Smooth muscle cell (in vitro differentiated cells): ENCODE data around the gene CC2D1A. TPM values are rescaled to one million over a fixed set of nuclear protein-coding genes. Genes with fewer than 3 reads are reported as not detected.
"Not testable (repeated sequence)": the region's sequence is repeated elsewhere in the genome, so short reads cannot be mapped to it uniquely, and the experiment has no call there.

Experiments used
- DNase-seq: peaks from one replicate; lab custom pipeline; 2025; ENCODE audit not compliant: unreplicated experiment; lab: John Stamatoyannopoulos, UW
- H2AFZ ChIP-seq: fragments of 200-600 bp; sonication (generic); 2 replicates; pipeline ENCODE4 v1.6.0; 2016; ENCODE audit warnings: antibody characterized with exemption, low read depth, mild to moderate bottlenecking
- H3F3A ChIP-seq: fragments of 200-600 bp; sonication (generic); 2 replicates; pipeline ENCODE4 v1.6.0; 2017; ENCODE audit warnings: antibody characterized with exemption, low read depth
- H3K27ac ChIP-seq: fragments of 200-600 bp; sonication (generic); 2 replicates; pipeline ENCODE4 v1.5.1; 2016; ENCODE audit warnings: low read depth, mild to moderate bottlenecking
- H3K27me3 ChIP-seq: fragments of 200-600 bp; sonication (generic); 2 replicates; pipeline ENCODE4 v1.6.1; 2016; ENCODE audit warnings: low read depth, mild to moderate bottlenecking
- H3K36me3 ChIP-seq: fragments of 200-600 bp; sonication (generic); 2 replicates; pipeline ENCODE4 v1.5.1; 2016; ENCODE audit warnings: low read depth
- H3K4me1 ChIP-seq: fragments of 200-600 bp; sonication (generic); 2 replicates; pipeline ENCODE4 v1.5.1; 2016; ENCODE audit warnings: low read depth
- H3K4me2 ChIP-seq: fragments of 200-600 bp; sonication (generic); 2 replicates; pipeline ENCODE4 v1.6.0; 2016; ENCODE audit warnings: mild to moderate bottlenecking
- H3K4me3 ChIP-seq: fragments of 200-600 bp; sonication (generic); 2 replicates; pipeline ENCODE4 v1.5.1; 2016; ENCODE audit warnings: mild to moderate bottlenecking
- H3K79me2 ChIP-seq: fragments of 200-600 bp; sonication (generic); 2 replicates; pipeline ENCODE4 v1.6.0; 2016; ENCODE audit warnings: low read depth, mild to moderate bottlenecking
- H3K9ac ChIP-seq: fragments of 200-600 bp; sonication (generic); 2 replicates; pipeline ENCODE4 v1.6.0; 2016; ENCODE audit warnings: low read depth
- H3K9me3 ChIP-seq: fragments of 200-600 bp; sonication (generic); replicated peaks from 2 replicates; pipeline ENCODE4 v1.5.1; 2016; ENCODE audit warnings: low read depth
- H4K20me1 ChIP-seq: fragments of 200-600 bp; sonication (generic); 2 replicates; pipeline ENCODE4 v1.6.0; 2016; ENCODE audit warnings: low read depth
- WGBS: methylation state at CpG from one replicate; pipeline ENCODE4 v1.1.7; 2016; ENCODE audit warnings: low lambda C conversion rate; 5-methylcytosine and 5-hydroxymethylcytosine counted together
- polyA plus RNA-seq: library from polyadenylated mRNA; unstranded; fragments of >200 nt; fragmentation: Nextera tagmentation; extraction: Ambion mirVana; gene quantifications from 2 replicates; pipeline ENCODE4 v1.2.1, GENCODE V29; 2016
- total RNA-seq: library from RNA; depleted of rRNA; stranded (reverse); fragments of >200 nt; gene quantifications from 2 replicates; pipeline ENCODE4 v1.2.3, GENCODE V29; 2014
- TF ChIP-seq, protein P1 (sequence below): fragments of 200-600 bp; sonication (generic); IDR thresholded peaks from 2 replicates; pipeline ENCODE4 v1.5.1; 2017; ENCODE audit warnings: borderline replicate concordance, mild to moderate bottlenecking, antibody characterized with exemption; ENCODE audit not compliant: insufficient read depth, poor library complexity, severe bottlenecking

Gene CC2D1A
- total and polyA plus RNA-seq, 2 experiments from 2014 or later: 8.0 to 26.3 TPM

DNA sequence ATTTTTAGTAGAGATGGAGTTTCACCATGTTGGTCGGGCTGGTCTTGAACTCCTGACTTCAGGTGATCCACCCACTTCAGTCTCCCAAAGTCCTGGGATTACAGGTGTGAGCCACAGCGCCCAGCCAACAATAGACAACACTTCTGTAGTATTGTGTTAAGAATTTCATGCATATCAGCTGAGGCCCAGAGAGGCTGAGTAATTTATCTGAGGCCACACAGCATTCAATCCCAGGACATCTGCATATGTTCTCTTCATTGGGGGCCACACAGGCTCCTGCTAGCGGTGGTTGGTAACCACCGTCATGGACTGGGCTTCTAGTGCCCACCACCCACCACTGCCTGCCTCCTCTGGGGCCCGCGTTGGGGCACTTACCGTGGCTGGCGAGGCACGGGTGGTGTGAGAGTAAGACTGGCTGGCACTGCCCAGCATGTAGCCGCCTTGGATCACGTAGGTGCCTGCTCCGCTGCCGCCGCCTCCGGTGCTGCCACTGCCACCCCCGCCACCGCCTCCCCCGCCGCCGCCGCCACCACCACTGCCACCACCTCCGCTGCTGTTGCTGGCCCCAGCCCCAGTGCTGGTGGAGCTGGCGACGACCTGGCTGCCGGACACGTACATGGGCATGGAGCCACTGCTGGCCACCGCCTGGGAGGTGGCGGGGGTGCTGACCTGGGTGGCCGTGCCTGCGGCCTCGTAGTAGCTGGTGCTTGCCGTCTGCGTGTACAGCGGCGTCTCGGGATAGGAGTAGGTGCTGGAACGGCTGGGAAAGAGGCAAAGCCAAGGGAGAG, 66.6 kb downstream of the CC2D1A start:
- H3K9ac ChIP-seq: no peak overlapping the region
- no peaks in the 10 kb centered on the region for H3K36me3 ChIP-seq
- H3K9me3 ChIP-seq: no peaks in the 10 kb centered on the region
- no peaks in the 10 kb centered on the region for H3K27me3 ChIP-seq
- H3F3A ChIP-seq: no peaks in the 10 kb centered on the region
- DNase-seq: no peak
- TF ChIP-seq, protein P1, sequence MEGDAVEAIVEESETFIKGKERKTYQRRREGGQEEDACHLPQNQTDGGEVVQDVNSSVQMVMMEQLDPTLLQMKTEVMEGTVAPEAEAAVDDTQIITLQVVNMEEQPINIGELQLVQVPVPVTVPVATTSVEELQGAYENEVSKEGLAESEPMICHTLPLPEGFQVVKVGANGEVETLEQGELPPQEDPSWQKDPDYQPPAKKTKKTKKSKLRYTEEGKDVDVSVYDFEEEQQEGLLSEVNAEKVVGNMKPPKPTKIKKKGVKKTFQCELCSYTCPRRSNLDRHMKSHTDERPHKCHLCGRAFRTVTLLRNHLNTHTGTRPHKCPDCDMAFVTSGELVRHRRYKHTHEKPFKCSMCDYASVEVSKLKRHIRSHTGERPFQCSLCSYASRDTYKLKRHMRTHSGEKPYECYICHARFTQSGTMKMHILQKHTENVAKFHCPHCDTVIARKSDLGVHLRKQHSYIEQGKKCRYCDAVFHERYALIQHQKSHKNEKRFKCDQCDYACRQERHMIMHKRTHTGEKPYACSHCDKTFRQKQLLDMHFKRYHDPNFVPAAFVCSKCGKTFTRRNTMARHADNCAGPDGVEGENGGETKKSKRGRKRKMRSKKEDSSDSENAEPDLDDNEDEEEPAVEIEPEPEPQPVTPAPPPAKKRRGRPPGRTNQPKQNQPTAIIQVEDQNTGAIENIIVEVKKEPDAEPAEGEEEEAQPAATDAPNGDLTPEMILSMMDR: no peak
- H3K4me3 ChIP-seq: no peak overlapping the region
- H2AFZ ChIP-seq: no peak overlapping the region
- H3K79me2 ChIP-seq: no peaks in the 10 kb centered on the region
- H4K20me1 ChIP-seq: no peaks in the 10 kb centered on the region
- H3K4me2 ChIP-seq: no peak overlapping the region
- no peak overlapping the region for H3K27ac ChIP-seq
- no peaks in the 10 kb centered on the region for H3K4me1 ChIP-seq
- WGBS: 98% methylated on average over 36 of the region's 37 CpGs

DNA sequence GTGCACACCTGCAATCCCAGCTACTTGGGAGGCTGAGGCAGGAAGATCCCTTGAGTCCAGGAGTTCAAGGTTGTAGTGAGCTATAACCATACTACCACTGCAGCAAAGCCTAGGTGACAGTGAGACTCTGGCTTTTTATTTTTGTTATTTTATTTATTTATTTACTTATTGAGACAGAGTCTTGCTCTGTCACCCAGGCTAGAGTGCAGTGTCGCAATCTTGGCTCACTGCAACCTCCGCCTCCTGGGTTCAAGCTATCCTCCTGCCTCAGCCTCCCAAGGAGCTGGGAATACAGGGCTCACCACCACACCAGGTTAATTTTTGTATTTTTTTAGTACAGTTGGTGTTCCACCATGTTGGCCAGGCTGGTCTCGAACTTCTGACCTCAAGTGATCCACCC, 67.5 kb downstream of the CC2D1A start:
- H3K9ac ChIP-seq, H3K9me3 ChIP-seq, H3F3A ChIP-seq, DNase-seq, H3K4me3 ChIP-seq, H3K4me1 ChIP-seq, H3K27me3 ChIP-seq, H3K27ac ChIP-seq, H3K36me3 ChIP-seq, H2AFZ ChIP-seq, H4K20me1 ChIP-seq, H3K4me2 ChIP-seq, H3K79me2 ChIP-seq: not testable (repeated sequence)
- 97% methylated on average over 3 of the region's 3 CpGs for WGBS

DNA sequence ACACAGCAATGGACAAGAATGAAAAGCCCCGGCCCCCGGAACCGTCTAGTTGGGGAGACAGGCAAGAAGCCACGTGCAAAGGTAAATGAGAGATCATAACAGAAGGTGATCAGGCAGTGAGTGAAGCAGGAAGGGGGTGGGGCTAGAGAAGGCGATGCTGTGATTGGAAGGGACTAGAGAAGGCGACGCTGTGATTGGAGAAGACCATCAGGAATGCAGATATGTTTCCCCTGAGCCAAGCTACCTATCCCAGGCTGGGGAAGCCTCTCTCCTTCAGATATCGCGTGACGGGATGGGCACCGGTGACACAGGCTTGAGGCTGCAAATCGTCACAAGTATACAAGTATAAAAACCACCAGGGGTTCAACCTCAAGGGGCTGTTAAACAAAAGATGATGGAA, 68.1 kb downstream of the CC2D1A start:
- no peaks in the 10 kb centered on the region for H3F3A ChIP-seq
- no peak for DNase-seq
- no peak overlapping the region for H2AFZ ChIP-seq
- no peak overlapping the region for H3K9ac ChIP-seq
- H3K4me1 ChIP-seq: peaks cover under 1% of the 10 kb centered on the region
- H4K20me1 ChIP-seq: no peaks in the 10 kb centered on the region
- H3K4me2 ChIP-seq: no peak overlapping the region
- TF ChIP-seq, protein P1: no peak
- no peaks in the 10 kb centered on the region for H3K36me3 ChIP-seq
- H3K79me2 ChIP-seq: no peaks in the 10 kb centered on the region
- no peak overlapping the region for H3K4me3 ChIP-seq
- H3K27me3 ChIP-seq: no peaks in the 10 kb centered on the region
- 52% methylated on average over 12 of the region's 12 CpGs for WGBS
- no peaks in the 10 kb centered on the region for H3K9me3 ChIP-seq
- no peak overlapping the region for H3K27ac ChIP-seq

- no peak overlapping the region for H3K4me2 ChIP-seq
- no peak for DNase-seq
- no peak overlapping the region for H2AFZ ChIP-seq
- WGBS: 95% methylated on average over 11 of the region's 11 CpGs
- H3K79me2 ChIP-seq: no peaks in the 10 kb centered on the region
- H3F3A ChIP-seq: no peaks in the 10 kb centered on the region
- H4K20me1 ChIP-seq: no peaks in the 10 kb centered on the region
- no peak overlapping the region for H3K4me3 ChIP-seq
- no peak overlapping the region for H3K9ac ChIP-seq
- H3K27me3 ChIP-seq: no peaks in the 10 kb centered on the region
- TF ChIP-seq, protein P1: no peak
- H3K36me3 ChIP-seq: no peaks in the 10 kb centered on the region
- H3K4me1 ChIP-seq: peaks cover 6% of the 10 kb centered on the region
- H3K27ac ChIP-seq: no peak overlapping the region
- no peaks in the 10 kb centered on the region for H3K9me3 ChIP-seq
Observed at GRCh38 chr19:13975870-13976269, 69.9 kb downstream of the CC2D1A start.
